HL-60 (cell line): Measurements from ENCODE around the gene DGAT2L6.

Experiments used
- DNase-seq, 2 experiments: peaks; one replicate each; pipeline ENCODE4 v3.0.0-alpha.2; 2010 to 2020; ENCODE audit warnings: low read depth in 1 of 2, low spot score in 1 of 2
- H3K27ac ChIP-seq: fragments of 250-450 bp; sonication (Bioruptor Pico); replicated peaks from 2 replicates; pipeline ENCODE4 v1.5.1; 2020; ENCODE audit warnings: mild to moderate bottlenecking, moderate library complexity
- H3K27me3 ChIP-seq: fragments of 250-450 bp; sonication (Bioruptor Pico); 2 replicates; pipeline ENCODE4 v1.5.1; 2021; ENCODE audit warnings: mild to moderate bottlenecking, moderate library complexity; ENCODE audit not compliant: insufficient read depth, poor library complexity, severe bottlenecking
- H3K4me3 ChIP-seq: replicated peaks from 2 replicates; pipeline ENCODE4 v1.5.1; 2011; ENCODE audit warnings: mild to moderate bottlenecking, control low read depth, low read length; ENCODE audit not compliant: insufficient read depth
- GABPA ChIP-seq: IDR thresholded peaks from 2 replicates; pipeline ENCODE4 v1.6.1; 2012; ENCODE audit warnings: low read depth
- POLR2AphosphoS5 ChIP-seq: IDR thresholded peaks from 2 replicates; pipeline ENCODE4 v1.6.1; 2012; ENCODE audit warnings: low read depth
- SPI1 ChIP-seq: IDR thresholded peaks from 2 replicates; pipeline ENCODE4 v1.6.1; 2012; ENCODE audit warnings: low read depth, mild to moderate bottlenecking, borderline replicate concordance
- TF ChIP-seq, protein P1 (sequence below): IDR thresholded peaks from one replicate; pipeline ENCODE4 v1.5.1; 2011; ENCODE audit warnings: low read length, control low read depth, inconsistent platforms; ENCODE audit not compliant: insufficient read depth
- TF ChIP-seq, protein P2 (sequence below): IDR thresholded peaks from 2 replicates; pipeline ENCODE4 v1.6.1; 2012; ENCODE audit warnings: low read depth; ENCODE audit not compliant: insufficient replicate concordance

DGAT2L6 gene

DNA sequence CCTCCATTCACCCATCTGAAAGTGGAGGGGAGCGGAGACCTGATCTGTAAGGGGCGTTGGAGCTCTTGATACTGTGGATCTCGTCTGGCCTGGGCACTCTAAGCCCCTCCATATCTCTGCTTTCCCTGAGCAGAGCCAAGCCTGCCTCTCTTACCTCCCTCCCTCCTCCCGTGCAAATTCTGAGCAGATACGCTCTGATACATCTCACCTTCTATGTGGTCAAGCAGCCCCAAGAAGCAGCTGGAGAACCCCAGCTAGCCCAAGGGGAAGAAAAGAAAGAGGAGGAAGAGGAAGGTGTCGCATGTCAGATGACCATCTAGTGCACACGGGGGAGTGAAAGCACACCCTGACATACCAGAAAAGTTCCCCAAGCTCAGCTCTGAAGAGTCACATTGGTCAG, 1.9 kb upstream of the DGAT2L6 start:
- H3K4me3 ChIP-seq, result no peak overlapping the region
- no peak for DNase-seq
- H3K27ac ChIP-seq, result no peak overlapping the region
- no peaks in the 10 kb centered on the region for H3K27me3 ChIP-seq
- TF ChIP-seq, protein P1, sequence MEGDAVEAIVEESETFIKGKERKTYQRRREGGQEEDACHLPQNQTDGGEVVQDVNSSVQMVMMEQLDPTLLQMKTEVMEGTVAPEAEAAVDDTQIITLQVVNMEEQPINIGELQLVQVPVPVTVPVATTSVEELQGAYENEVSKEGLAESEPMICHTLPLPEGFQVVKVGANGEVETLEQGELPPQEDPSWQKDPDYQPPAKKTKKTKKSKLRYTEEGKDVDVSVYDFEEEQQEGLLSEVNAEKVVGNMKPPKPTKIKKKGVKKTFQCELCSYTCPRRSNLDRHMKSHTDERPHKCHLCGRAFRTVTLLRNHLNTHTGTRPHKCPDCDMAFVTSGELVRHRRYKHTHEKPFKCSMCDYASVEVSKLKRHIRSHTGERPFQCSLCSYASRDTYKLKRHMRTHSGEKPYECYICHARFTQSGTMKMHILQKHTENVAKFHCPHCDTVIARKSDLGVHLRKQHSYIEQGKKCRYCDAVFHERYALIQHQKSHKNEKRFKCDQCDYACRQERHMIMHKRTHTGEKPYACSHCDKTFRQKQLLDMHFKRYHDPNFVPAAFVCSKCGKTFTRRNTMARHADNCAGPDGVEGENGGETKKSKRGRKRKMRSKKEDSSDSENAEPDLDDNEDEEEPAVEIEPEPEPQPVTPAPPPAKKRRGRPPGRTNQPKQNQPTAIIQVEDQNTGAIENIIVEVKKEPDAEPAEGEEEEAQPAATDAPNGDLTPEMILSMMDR, result no peak
- TF ChIP-seq, protein P2, sequence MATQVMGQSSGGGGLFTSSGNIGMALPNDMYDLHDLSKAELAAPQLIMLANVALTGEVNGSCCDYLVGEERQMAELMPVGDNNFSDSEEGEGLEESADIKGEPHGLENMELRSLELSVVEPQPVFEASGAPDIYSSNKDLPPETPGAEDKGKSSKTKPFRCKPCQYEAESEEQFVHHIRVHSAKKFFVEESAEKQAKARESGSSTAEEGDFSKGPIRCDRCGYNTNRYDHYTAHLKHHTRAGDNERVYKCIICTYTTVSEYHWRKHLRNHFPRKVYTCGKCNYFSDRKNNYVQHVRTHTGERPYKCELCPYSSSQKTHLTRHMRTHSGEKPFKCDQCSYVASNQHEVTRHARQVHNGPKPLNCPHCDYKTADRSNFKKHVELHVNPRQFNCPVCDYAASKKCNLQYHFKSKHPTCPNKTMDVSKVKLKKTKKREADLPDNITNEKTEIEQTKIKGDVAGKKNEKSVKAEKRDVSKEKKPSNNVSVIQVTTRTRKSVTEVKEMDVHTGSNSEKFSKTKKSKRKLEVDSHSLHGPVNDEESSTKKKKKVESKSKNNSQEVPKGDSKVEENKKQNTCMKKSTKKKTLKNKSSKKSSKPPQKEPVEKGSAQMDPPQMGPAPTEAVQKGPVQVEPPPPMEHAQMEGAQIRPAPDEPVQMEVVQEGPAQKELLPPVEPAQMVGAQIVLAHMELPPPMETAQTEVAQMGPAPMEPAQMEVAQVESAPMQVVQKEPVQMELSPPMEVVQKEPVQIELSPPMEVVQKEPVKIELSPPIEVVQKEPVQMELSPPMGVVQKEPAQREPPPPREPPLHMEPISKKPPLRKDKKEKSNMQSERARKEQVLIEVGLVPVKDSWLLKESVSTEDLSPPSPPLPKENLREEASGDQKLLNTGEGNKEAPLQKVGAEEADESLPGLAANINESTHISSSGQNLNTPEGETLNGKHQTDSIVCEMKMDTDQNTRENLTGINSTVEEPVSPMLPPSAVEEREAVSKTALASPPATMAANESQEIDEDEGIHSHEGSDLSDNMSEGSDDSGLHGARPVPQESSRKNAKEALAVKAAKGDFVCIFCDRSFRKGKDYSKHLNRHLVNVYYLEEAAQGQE, result no peak
- TF ChIP-seq SPI1 (no peak), GABPA (no peak), POLR2AphosphoS5 (no peak)

DNA sequence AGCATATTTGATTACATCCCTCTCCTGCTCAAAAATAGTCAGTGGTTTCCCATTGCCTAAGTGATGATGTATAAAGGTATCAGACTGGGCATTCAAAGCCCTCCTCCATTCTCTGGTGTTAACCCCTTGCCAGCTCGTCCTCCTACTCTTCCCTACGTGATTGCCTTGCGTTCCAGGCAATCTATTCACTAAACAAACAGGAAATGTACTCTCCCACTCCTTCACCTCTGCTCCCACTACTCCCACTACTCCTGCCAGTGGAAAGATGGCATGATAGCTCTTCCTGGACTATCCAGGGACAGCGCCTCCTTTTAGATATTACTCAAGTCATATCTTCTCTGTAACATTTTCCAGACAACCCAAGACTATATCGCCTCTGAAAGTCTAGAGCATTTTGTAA, 5.8 kb downstream of the DGAT2L6 start:
- Histone ChIP-seq H3K27me3 (no peaks in the 10 kb centered on the region), H3K27ac (no peak overlapping the region)
- TF ChIP-seq SPI1 (no peak), POLR2AphosphoS5 (no peak), GABPA (no peak)
- TF ChIP-seq, protein P2, result no peak
- TF ChIP-seq, protein P1, result no peak

DNA sequence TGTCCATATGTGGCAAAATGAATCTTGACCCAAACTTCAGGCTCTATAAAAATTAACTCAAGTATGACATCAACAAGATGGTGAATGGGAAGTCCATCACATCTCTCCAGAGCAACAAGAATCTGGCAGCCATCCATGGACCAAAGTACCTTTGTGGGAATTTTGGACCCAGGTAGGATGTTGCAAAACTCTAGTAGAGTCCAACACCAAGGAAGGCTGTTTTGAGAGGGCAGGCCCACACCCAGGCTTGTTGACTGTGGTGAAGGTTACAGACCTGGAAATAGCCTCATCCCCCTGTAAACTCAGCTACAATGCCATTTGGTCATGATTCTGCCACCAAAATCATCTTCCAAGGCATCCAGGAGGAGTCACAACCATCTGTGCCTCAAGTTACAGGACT, 12.9 kb downstream of the DGAT2L6 start:
- no peak for DNase-seq
- Histone ChIP-seq H3K27ac (no peak overlapping the region), H3K27me3 (no peaks in the 10 kb centered on the region), H3K4me3 (no peak overlapping the region)
- no peak for TF ChIP-seq POLR2AphosphoS5
- TF ChIP-seq, protein P2, result no peak
- TF ChIP-seq, protein P1, result no peak
- TF ChIP-seq GABPA, result no peak

More for the DNA sequence above, 5.8 kb downstream of the DGAT2L6 start:
- no peak overlapping the region for H3K4me3 ChIP-seq
- no peak for DNase-seq
